Fibroblast of lung (primary cell): Measurements from ENCODE around the gene DDR2.

Experiments
- CTCF ChIP-seq, 2 donors: IDR thresholded peaks in 1 of 2; conservative IDR thresholded peaks in 1 of 2; 1 replicate in 1 of 2; 2 replicates in 1 of 2; pipeline ENCODE4 v1.5.1; 2011 to 2012; ENCODE audit warnings: low read length in 2 of 2, control low read depth in 1 of 2, inconsistent platforms in 1 of 2, low read depth in 1 of 2, mild to moderate bottlenecking in 1 of 2
- EZH2 ChIP-seq: IDR thresholded peaks from 2 replicates; pipeline ENCODE4 v1.5.1; 2012; ENCODE audit warnings: low read length, control low read depth, mild to moderate bottlenecking; ENCODE audit errors: missing control alignments

GRCh38 chr1:162621256-162621655 lies 11.0 kb upstream of the DDR2 start:
- TF ChIP-seq CTCF (conservative IDR thresholded peaks at IDR 0.05 in 1 of 2, IDR thresholded peaks at IDR 0.05 in 1 of 2; ENCODE audit: low read depth in 1 of 2, low read length in 2 of 2) (no peak), EZH2 (no peak)
